HepG2 (cell line): ENCODE results near the gene OR1M1.

ENCODE experiments used
- CEBPB ChIP-seq: IDR thresholded peaks from 2 replicates; pipeline ENCODE4 v1.6.1; 2011; ENCODE audit warnings: low read depth, low read length, improper control_type of control experiment, borderline replicate concordance
- EED ChIP-seq: sonication (generic); formaldehyde crosslinking; IDR thresholded peaks from 2 replicates; pipeline ENCODE4 v1.5.0; 2020; ENCODE audit warnings: mild to moderate bottlenecking, missing genetic modification reagents
- EZH2 ChIP-seq: conservative IDR thresholded peaks from 2 replicates; pipeline ENCODE4 v1.6.1; 2012; ENCODE audit warnings: mild to moderate bottlenecking, low read depth, low read length, moderate library complexity
- PRMT3 ChIP-seq: sonication (generic); formaldehyde crosslinking; IDR thresholded peaks from 2 replicates; pipeline ENCODE4 v1.8.1; 2022; ENCODE audit warnings: low read depth, mild to moderate bottlenecking, moderate library complexity, missing genetic modification reagents, borderline replicate concordance
- ZNF878 ChIP-seq: sonication (generic); formaldehyde crosslinking; IDR thresholded peaks from 2 replicates; pipeline ENCODE4 v1.8.1; 2023; ENCODE audit warnings: mild to moderate bottlenecking, missing genetic modification reagents, moderate library complexity
- TF ChIP-seq, protein P1 (sequence below): sonication (generic); formaldehyde crosslinking; IDR thresholded peaks from 2 replicates; pipeline ENCODE4 v1.5.0; 2020; ENCODE audit warnings: mild to moderate bottlenecking, missing genetic modification reagents, moderate library complexity
- TF ChIP-seq, protein P2 (sequence below), 2 experiments: IDR thresholded peaks; 2 replicates each; pipeline ENCODE4 v1.6.1; 2011 to 2012; ENCODE audit warnings: low read length in 2 of 2, borderline replicate concordance in 1 of 2, low read depth in 1 of 2, mild to moderate bottlenecking in 1 of 2, moderate library complexity in 1 of 2
- TF ChIP-seq, protein P3 (sequence below): fragments of 450-650 bp; IDR thresholded peaks from 2 replicates; pipeline ENCODE4 v1.6.1; 2016
- TF ChIP-seq, protein P4 (sequence below): sonication (generic); formaldehyde crosslinking; IDR thresholded peaks from 2 replicates; pipeline ENCODE4 v1.5.1; 2020; ENCODE audit warnings: missing genetic modification reagents, mild to moderate bottlenecking, borderline replicate concordance

GRCh38 chr19:9061879-9062278 is 25.0 kb upstream of the OR1M1 start:
- TF ChIP-seq, protein P1, sequence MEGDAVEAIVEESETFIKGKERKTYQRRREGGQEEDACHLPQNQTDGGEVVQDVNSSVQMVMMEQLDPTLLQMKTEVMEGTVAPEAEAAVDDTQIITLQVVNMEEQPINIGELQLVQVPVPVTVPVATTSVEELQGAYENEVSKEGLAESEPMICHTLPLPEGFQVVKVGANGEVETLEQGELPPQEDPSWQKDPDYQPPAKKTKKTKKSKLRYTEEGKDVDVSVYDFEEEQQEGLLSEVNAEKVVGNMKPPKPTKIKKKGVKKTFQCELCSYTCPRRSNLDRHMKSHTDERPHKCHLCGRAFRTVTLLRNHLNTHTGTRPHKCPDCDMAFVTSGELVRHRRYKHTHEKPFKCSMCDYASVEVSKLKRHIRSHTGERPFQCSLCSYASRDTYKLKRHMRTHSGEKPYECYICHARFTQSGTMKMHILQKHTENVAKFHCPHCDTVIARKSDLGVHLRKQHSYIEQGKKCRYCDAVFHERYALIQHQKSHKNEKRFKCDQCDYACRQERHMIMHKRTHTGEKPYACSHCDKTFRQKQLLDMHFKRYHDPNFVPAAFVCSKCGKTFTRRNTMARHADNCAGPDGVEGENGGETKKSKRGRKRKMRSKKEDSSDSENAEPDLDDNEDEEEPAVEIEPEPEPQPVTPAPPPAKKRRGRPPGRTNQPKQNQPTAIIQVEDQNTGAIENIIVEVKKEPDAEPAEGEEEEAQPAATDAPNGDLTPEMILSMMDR (CRISPR knock-in tag), result no peak
- TF ChIP-seq, protein P2, sequence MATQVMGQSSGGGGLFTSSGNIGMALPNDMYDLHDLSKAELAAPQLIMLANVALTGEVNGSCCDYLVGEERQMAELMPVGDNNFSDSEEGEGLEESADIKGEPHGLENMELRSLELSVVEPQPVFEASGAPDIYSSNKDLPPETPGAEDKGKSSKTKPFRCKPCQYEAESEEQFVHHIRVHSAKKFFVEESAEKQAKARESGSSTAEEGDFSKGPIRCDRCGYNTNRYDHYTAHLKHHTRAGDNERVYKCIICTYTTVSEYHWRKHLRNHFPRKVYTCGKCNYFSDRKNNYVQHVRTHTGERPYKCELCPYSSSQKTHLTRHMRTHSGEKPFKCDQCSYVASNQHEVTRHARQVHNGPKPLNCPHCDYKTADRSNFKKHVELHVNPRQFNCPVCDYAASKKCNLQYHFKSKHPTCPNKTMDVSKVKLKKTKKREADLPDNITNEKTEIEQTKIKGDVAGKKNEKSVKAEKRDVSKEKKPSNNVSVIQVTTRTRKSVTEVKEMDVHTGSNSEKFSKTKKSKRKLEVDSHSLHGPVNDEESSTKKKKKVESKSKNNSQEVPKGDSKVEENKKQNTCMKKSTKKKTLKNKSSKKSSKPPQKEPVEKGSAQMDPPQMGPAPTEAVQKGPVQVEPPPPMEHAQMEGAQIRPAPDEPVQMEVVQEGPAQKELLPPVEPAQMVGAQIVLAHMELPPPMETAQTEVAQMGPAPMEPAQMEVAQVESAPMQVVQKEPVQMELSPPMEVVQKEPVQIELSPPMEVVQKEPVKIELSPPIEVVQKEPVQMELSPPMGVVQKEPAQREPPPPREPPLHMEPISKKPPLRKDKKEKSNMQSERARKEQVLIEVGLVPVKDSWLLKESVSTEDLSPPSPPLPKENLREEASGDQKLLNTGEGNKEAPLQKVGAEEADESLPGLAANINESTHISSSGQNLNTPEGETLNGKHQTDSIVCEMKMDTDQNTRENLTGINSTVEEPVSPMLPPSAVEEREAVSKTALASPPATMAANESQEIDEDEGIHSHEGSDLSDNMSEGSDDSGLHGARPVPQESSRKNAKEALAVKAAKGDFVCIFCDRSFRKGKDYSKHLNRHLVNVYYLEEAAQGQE (IDR thresholded peaks at IDR 0.05; ENCODE audit: borderline replicate concordance in 1 of 2, low read depth in 1 of 2, low read length in 2 of 2), result no peak
- TF ChIP-seq PRMT3 (CRISPR knock-in tag) (no peak), EED (CRISPR knock-in tag) (no peak), EZH2 (no peak), ZNF878 (CRISPR knock-in tag) (no peak), CEBPB (no peak)
- TF ChIP-seq, protein P3, sequence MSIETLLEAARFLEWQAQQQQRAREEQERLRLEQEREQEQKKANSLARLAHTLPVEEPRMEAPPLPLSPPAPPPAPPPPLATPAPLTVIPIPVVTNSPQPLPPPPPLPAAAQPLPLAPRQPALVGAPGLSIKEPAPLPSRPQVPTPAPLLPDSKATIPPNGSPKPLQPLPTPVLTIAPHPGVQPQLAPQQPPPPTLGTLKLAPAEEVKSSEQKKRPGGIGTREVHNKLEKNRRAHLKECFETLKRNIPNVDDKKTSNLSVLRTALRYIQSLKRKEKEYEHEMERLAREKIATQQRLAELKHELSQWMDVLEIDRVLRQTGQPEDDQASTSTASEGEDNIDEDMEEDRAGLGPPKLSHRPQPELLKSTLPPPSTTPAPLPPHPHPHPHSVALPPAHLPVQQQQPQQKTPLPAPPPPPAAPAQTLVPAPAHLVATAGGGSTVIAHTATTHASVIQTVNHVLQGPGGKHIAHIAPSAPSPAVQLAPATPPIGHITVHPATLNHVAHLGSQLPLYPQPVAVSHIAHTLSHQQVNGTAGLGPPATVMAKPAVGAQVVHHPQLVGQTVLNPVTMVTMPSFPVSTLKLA, result no peak
- TF ChIP-seq, protein P4, sequence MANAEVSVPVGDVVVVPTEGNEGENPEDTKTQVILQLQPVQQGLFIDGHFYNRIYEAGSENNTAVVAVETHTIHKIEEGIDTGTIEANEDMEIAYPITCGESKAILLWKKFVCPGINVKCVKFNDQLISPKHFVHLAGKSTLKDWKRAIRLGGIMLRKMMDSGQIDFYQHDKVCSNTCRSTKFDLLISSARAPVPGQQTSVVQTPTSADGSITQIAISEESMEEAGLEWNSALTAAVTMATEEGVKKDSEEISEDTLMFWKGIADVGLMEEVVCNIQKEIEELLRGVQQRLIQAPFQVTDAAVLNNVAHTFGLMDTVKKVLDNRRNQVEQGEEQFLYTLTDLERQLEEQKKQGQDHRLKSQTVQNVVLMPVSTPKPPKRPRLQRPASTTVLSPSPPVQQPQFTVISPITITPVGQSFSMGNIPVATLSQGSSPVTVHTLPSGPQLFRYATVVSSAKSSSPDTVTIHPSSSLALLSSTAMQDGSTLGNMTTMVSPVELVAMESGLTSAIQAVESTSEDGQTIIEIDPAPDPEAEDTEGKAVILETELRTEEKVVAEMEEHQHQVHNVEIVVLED (CRISPR knock-in tag), result no peak
